ENCODE results near the gene ZNF727.
"Not testable (repeated sequence)": the region's sequence is repeated elsewhere in the genome, so short reads cannot be mapped to it uniquely, and the experiment has no call there.

ZNF727 gene

GRCh38 chr7:64045301-64046040 is at the start of gene ZNF727:
ZNF727 (plus strand) TSS chr7:64045434; CDS start chr7:64045622, 188 bp downstream.
- no peak for DNase-seq (ENCODE audit: low read depth)

GRCh38 chr7:63998549-63998948 is 46.7 kb upstream of the ZNF727 start, which contains the start of gene ZNF722:
ZNF722 (plus strand) TSS chr7:63998849; CDS start chr7:63998962, 113 bp downstream.
- DNase-seq (ENCODE audit: low read depth) = no peak

- not testable (repeated sequence) for DNase-seq (ENCODE audit: low read depth)
Measured at GRCh38 chr7:64015496-64015895, 29.7 kb upstream of the ZNF727 start.

GRCh38 chr7:64035388-64035787 is 9.8 kb upstream of the ZNF727 start:
- no peak for DNase-seq (ENCODE audit: low read depth)

- DNase-seq (ENCODE audit: low read depth) = no peak
Measured at GRCh38 chr7:64037095-64037494, 8.1 kb upstream of the ZNF727 start.

GRCh38 chr7:64046041-64046389 is 781 bp downstream of the ZNF727 start:
- DNase-seq (ENCODE audit: low read depth) = no peak

GRCh38 chr7:64077837-64078698 is 32.8 kb downstream of the ZNF727 start:
- not testable (repeated sequence) for DNase-seq (ENCODE audit: low read depth)

- no peak for DNase-seq (ENCODE audit: low read depth)
Measured at GRCh38 chr7:64078699-64078994, 33.4 kb downstream of the ZNF727 start.

- DNase-seq (ENCODE audit: low read depth) = no peak
Measured at GRCh38 chr7:64087501-64087900, 42.3 kb downstream of the ZNF727 start.

- DNase-seq (ENCODE audit: low read depth) = not testable (repeated sequence)
Measured at GRCh38 chr7:64088863-64089262, 43.6 kb downstream of the ZNF727 start.

Data from HS-5 (cell line).